T-cell (primary cell): Measurements from ENCODE around the gene NPAS3. TPM values are rescaled to one million over a fixed set of nuclear protein-coding genes. Genes with fewer than 3 reads are reported as not detected.

Experiments
- ATAC-seq, 4 experiments: fragments of 200-7000 bp in 3 of 4; fragments of 150-1000 bp in 1 of 4; cut with Tn5 transposase; replicated peaks in 1 of 4; 1 replicate in 3 of 4; 2 replicates in 1 of 4; pipeline ENCODE4 v1.10.0; 2021; ENCODE audit warnings: moderate library complexity in 3 of 4, mild to moderate bottlenecking in 2 of 4, moderate number of reproducible peaks in 1 of 4
- CTCF ChIA-PET, 2 donors: fragments of 300-600 bp; sonication (Branson Sonifier 250); formaldehyde crosslinking; loops; one replicate each; lab custom pipeline; 2022; ENCODE audit warnings: antibody characterized with exemption in 2 of 2; lab: Charles Lee
- POLR2A ChIA-PET, 2 donors: fragments of 300-600 bp; sonication (Branson Sonifier 250); formaldehyde crosslinking; loops; one replicate each; lab custom pipeline; 2022; ENCODE audit warnings: antibody characterized with exemption in 2 of 2; lab: Charles Lee
- DNase-seq, 35 experiments: peaks; one replicate each; pipeline versions ENCODE4 v3.0.0 to v3.0.0-alpha.2; 2013 to 2023
- H3K27ac ChIP-seq: one replicate; pipeline ENCODE4 v1.5.1; 2013; ENCODE audit warnings: low read length
- H3K27me3 ChIP-seq, 2 experiments: replicated peaks in 1 of 2; 1 replicate in 1 of 2; 2 replicates in 1 of 2; pipeline versions ENCODE4 v1.6.1 to v1.7.0; 2013; ENCODE audit warnings: low read length in 1 of 2, mixed read lengths in 1 of 2; ENCODE audit not compliant: control insufficient read depth in 2 of 2, insufficient read depth in 2 of 2; ENCODE audit errors: extremely low read depth in 1 of 2
- H3K36me3 ChIP-seq, 2 donors: 1 replicate in 1 of 2; 2 replicates in 1 of 2; pipeline versions ENCODE4 v1.6.1 to v1.7.0; 2013; ENCODE audit warnings: low read length in 1 of 2; ENCODE audit not compliant: control insufficient read depth in 2 of 2, insufficient read depth in 1 of 2; ENCODE audit errors: extremely low read depth in 1 of 2
- H3K4me1 ChIP-seq, 2 experiments: 1 replicate in 1 of 2; 2 replicates in 1 of 2; pipeline versions ENCODE4 v1.6.1 to v1.7.0; 2013; ENCODE audit warnings: low read length in 2 of 2, mixed read lengths in 1 of 2; ENCODE audit not compliant: insufficient read depth in 2 of 2, control insufficient read depth in 1 of 2; ENCODE audit errors: extremely low read depth in 1 of 2
- H3K4me3 ChIP-seq, 2 donors: 1 replicate in 1 of 2; 2 replicates in 1 of 2; pipeline versions ENCODE4 v1.5.1 to v1.7.0; 2013; ENCODE audit warnings: mild to moderate bottlenecking in 2 of 2, low read length in 1 of 2, moderate library complexity in 1 of 2; ENCODE audit not compliant: control insufficient read depth in 1 of 2; ENCODE audit errors: extremely low read depth in 1 of 2
- H3K9me3 ChIP-seq: 2 replicates; pipeline ENCODE4 v1.7.0; 2013
- H3K27ac Mint-ChIP-seq, 2 donors: one replicate each; pipeline ENCODE4 v1.8.0; 2020 to 2021; ENCODE audit warnings: mild to moderate bottlenecking in 2 of 2, mixed read lengths in 2 of 2
- H3K27me3 Mint-ChIP-seq, 2 donors: one replicate each; pipeline ENCODE4 v1.8.0; 2021 to 2022; ENCODE audit warnings: mixed read lengths in 2 of 2
- H3K36me3 Mint-ChIP-seq: one replicate; pipeline ENCODE4 v1.8.0; 2021; ENCODE audit warnings: mixed read lengths
- H3K4me1 Mint-ChIP-seq, 3 donors: one replicate each; pipeline ENCODE4 v1.8.0; 2020 to 2022; ENCODE audit warnings: mixed read lengths in 3 of 3, mild to moderate bottlenecking in 1 of 3
- H3K4me3 Mint-ChIP-seq, 3 donors: one replicate each; pipeline ENCODE4 v1.8.0; 2020 to 2022; ENCODE audit warnings: mild to moderate bottlenecking in 3 of 3, mixed read lengths in 3 of 3, moderate library complexity in 3 of 3
- H3K9me3 Mint-ChIP-seq, 3 donors: one replicate each; pipeline ENCODE4 v1.8.0; 2020 to 2022; ENCODE audit warnings: mixed read lengths in 3 of 3
- WGBS: methylation state at CpG from one replicate; pipeline ENCODE4 v1.1.5; 2013; ENCODE audit warnings: missing lambda C conversion rate; ENCODE audit not compliant: insufficient coverage; 5-methylcytosine and 5-hydroxymethylcytosine counted together
- total RNA-seq, 35 experiments: library from RNA in 6 of 35; stranded (reverse) in 6 of 35; fragments of 120-200 nt in 1 of 35; gene quantifications; one replicate each; pipeline versions ENCODE4 v1.2.1 to v1.2.4 and lab custom pipeline; 2013 to 2026

NPAS3 gene
- total RNA-seq, 5 donors from 2014 or later (not counting 1 experiment from before 2014, with no cell fraction given), result 0.10 TPM; not detected in 4

DNA sequence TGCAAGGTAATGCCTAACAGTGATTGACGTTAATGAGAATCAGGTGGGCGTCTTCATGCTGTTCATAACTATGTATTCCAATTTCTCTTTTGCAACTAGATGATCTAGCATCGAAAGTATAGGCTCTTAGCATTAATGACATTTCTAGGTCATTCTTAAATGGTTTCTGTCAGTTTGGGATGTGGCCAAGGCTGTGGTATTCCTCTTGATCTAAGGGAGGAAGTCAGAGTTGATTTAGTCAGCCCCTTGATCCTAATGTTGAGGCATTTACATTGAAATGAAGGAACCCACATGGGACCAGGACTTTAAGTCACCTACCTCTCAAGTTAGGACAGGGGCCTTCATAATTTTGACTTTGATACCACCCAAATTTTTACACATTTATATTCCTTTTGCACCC lies 448.1 kb downstream of the NPAS3 start:
- DNase-seq, result no peak
- Mint-ChIP-seq H3K27ac (no peak overlapping the region), H3K4me3 (no peak overlapping the region), H3K4me1 (no peaks in the 10 kb centered on the region), H3K36me3 (no peaks in the 10 kb centered on the region), H3K9me3 (no peaks in the 10 kb centered on the region), H3K27me3 (no peaks in the 10 kb centered on the region)
- CTCF ChIA-PET, result no interaction called here
- Histone ChIP-seq H3K36me3 (no peaks in the 10 kb centered on the region), H3K4me1 (no peaks in the 10 kb centered on the region), H3K4me3 (no peak overlapping the region), H3K9me3 (no peaks in the 10 kb centered on the region), H3K27ac (no peak overlapping the region), H3K27me3 (no peaks in the 10 kb centered on the region)
- no peak for ATAC-seq
- POLR2A ChIA-PET, result no interaction called here
- WGBS, result 14% methylated on average over 1 of the region's 3 CpGs

DNA sequence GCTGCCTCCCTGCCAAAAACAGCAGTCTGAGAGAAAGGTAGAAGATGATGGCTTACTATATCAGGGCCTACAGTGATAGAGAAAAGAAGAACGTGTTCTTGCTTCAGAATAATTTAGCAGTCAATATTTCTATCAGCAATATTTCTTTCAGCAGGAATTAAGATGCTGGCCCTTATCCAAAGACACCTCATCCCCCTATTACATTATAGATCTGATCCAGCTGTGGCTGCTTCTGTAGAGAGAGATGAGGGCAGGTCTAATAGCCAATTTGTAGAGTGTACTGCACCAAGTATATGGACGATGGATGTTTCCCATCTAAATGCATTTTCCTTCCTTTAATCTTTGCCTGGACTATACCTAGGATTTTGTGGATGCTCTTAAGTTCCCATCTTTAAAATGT lies 451.7 kb downstream of the NPAS3 start:
- ATAC-seq (no peak), DNase-seq (no peak)
- H3K4me3 ChIP-seq, result no peak overlapping the region
- H3K9me3 ChIP-seq, result no peaks in the 10 kb centered on the region
- no peak overlapping the region for H3K27ac ChIP-seq
- H3K9me3 Mint-ChIP-seq, result no peaks in the 10 kb centered on the region
- H3K4me3 Mint-ChIP-seq, result no peak overlapping the region
- H3K27me3 Mint-ChIP-seq, result no peaks in the 10 kb centered on the region
- H3K36me3 Mint-ChIP-seq, result no peaks in the 10 kb centered on the region
- CTCF ChIA-PET, result no interaction called here
- POLR2A ChIA-PET, result no interaction called here
- H3K36me3 ChIP-seq, result no peaks in the 10 kb centered on the region
- no peak overlapping the region for H3K27ac Mint-ChIP-seq
- H3K27me3 ChIP-seq, result no peaks in the 10 kb centered on the region
- H3K4me1 ChIP-seq, result no peaks in the 10 kb centered on the region
- WGBS, result no CpG with 5 or more reads among the region's 2 CpGs
- no peaks in the 10 kb centered on the region for H3K4me1 Mint-ChIP-seq

DNA sequence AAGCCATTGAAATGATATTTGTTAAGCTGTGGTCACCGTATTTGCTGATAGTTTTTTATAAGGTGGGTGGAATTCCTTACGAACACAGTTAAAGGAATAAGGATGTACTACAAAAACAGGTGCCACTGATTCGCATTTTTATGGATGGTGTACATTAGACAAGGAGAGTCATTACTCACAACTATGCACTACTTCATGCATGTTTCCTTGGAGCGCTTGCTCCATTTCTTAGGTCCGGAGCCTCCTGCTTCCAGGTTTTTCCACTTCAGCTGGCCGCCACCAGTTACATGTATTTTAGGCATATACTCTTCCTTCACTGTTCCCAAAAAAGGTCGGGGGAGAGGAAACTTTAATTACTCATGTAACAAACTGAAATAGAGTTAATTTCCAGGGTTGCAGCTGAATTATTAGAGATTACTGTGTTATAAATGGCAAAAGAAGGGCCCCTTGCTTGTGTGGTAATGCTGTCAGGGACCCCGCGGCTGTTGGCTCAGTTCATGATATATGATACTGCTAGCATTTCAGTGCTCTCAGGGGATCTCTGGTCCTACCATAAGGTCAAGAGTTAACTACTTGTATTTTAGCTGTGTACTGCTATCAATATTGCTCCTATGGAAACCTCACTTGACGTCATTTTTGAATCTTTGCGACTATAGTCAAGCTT lies 454.7 kb downstream of the NPAS3 start:
- WGBS, result no CpG with 5 or more reads among the region's 11 CpGs

DNA sequence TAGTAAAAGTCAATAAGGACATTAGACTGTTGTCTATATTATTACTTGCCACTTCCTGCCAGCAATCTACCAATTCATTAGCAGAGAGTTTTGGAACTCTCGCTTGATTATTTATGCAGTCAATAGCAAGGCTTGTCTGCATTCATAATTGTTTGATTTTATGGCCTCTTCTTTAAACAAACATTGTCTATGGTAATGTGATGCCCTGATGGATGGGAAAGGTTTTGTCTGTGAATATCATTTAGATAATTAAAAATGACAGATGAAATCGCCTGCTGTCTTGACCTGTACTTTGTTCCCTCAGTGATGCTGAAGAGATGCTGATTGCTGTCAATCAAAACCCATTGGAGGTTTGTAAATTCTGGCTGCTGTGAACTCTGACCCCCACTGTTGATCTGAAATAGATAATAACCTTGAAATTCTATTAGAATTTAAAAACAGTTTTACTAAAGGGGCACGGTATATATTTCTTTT lies 455.3 kb downstream of the NPAS3 start:
- ChIA-PET CTCF (no interaction called here), POLR2A (interaction anchor here in 1 of 2 donors (0.6 kb wide), 1 partner anchor 94 kb away, joined by 3 read pairs; no protein-coding TSS in a partner anchor)
- no peak for DNase-seq
- H3K4me3 ChIP-seq, result no peak overlapping the region
- H3K9me3 ChIP-seq, result no peaks in the 10 kb centered on the region
- H3K36me3 Mint-ChIP-seq, result no peaks in the 10 kb centered on the region
- no peak overlapping the region for H3K27ac Mint-ChIP-seq
- no peak for ATAC-seq
- no peaks in the 10 kb centered on the region for H3K27me3 ChIP-seq
- no peak overlapping the region for H3K27ac ChIP-seq
- H3K4me3 Mint-ChIP-seq, result no peak overlapping the region
- no peaks in the 10 kb centered on the region for H3K4me1 ChIP-seq
- 33% methylated on average over 1 of the region's 3 CpGs for WGBS
- H3K36me3 ChIP-seq, result no peaks in the 10 kb centered on the region
- no peaks in the 10 kb centered on the region for H3K4me1 Mint-ChIP-seq
- H3K27me3 Mint-ChIP-seq, result no peaks in the 10 kb centered on the region
- H3K9me3 Mint-ChIP-seq, result no peaks in the 10 kb centered on the region

More for the DNA sequence above, 454.7 kb downstream of the NPAS3 start:
- Mint-ChIP-seq H3K27me3 (no peaks in the 10 kb centered on the region), H3K4me3 (no peak overlapping the region), H3K36me3 (no peaks in the 10 kb centered on the region), H3K4me1 (no peaks in the 10 kb centered on the region), H3K9me3 (no peaks in the 10 kb centered on the region), H3K27ac (no peak overlapping the region)
- Histone ChIP-seq H3K4me3 (no peak overlapping the region), H3K4me1 (no peaks in the 10 kb centered on the region), H3K27ac (no peak overlapping the region), H3K27me3 (no peaks in the 10 kb centered on the region), H3K9me3 (no peaks in the 10 kb centered on the region), H3K36me3 (no peaks in the 10 kb centered on the region)
- no peak for ATAC-seq
- ChIA-PET POLR2A (no interaction called here), CTCF (no interaction called here)
- no peak for DNase-seq

DNA sequence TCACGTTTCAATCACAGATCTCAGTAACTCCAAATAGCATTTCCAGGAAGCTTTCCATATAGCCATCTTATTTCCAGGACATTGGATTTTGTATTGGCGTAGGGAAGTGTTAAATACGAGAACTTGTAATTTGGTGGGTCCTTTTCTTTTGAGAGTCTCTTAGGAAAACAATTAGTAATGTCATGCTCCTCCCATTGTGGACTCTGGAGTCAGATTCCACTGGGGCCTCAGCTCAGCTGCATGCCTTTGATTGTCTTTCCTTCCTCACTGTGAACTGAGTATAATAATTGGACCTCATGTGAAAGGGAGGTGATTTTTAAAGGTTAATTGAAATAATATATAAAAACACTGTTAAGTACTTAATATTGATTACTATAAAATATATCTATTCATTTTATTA lies 462.6 kb downstream of the NPAS3 start:
- ATAC-seq, result no peak

DNA sequence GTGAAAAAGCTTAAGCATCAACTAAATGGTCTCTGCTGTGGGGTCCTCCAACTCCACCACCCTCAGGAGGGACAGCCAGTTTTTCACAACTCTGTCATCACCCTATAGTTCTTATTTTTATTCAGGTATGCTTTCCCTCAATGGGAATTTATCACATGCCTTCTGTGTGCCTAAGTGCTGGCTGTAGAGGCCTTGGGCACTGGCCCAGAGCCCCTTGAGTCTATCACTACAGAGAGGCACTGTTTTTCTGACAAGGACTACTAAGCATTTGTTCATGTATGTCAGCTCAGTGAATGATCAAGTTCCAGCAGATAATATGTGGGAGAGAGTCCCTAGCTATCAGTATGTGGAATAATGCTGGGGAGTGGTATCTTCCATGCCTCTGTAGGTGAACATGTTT lies 463.9 kb downstream of the NPAS3 start:
- ATAC-seq, result no peak
- H3K27ac Mint-ChIP-seq, result no peak overlapping the region
- H3K36me3 ChIP-seq, result no peaks in the 10 kb centered on the region
- H3K27me3 ChIP-seq, result no peaks in the 10 kb centered on the region
- no peaks in the 10 kb centered on the region for H3K4me1 ChIP-seq
- H3K4me1 Mint-ChIP-seq, result no peaks in the 10 kb centered on the region
- H3K9me3 Mint-ChIP-seq, result peaks cover 5 to 10% (median 8%) of the 10 kb centered on the region in 3 donors
- DNase-seq, result no peak
- H3K4me3 Mint-ChIP-seq, result no peak overlapping the region
- ChIA-PET POLR2A (no interaction called here), CTCF (no interaction called here)
- H3K4me3 ChIP-seq, result no peak overlapping the region
- H3K27me3 Mint-ChIP-seq, result no peaks in the 10 kb centered on the region
- no peaks in the 10 kb centered on the region for H3K36me3 Mint-ChIP-seq
- no peaks in the 10 kb centered on the region for H3K9me3 ChIP-seq
- no peak overlapping the region for H3K27ac ChIP-seq

More for the DNA sequence above, 462.6 kb downstream of the NPAS3 start:
- Histone ChIP-seq H3K27ac (no peak overlapping the region), H3K4me3 (no peak overlapping the region), H3K36me3 (no peaks in the 10 kb centered on the region), H3K4me1 (no peaks in the 10 kb centered on the region), H3K9me3 (no peaks in the 10 kb centered on the region), H3K27me3 (no peaks in the 10 kb centered on the region)
- Mint-ChIP-seq H3K9me3 (peaks cover 5 to 10% (median 8%) of the 10 kb centered on the region in 3 donors), H3K27me3 (no peaks in the 10 kb centered on the region), H3K4me3 (no peak overlapping the region), H3K36me3 (no peaks in the 10 kb centered on the region), H3K4me1 (no peaks in the 10 kb centered on the region), H3K27ac (no peak overlapping the region)
- ChIA-PET POLR2A (no interaction called here), CTCF (no interaction called here)
- DNase-seq, result no peak
- WGBS, result no CpG with 5 or more reads among the region's 3 CpGs
